H9 (cell line): ENCODE data around the gene USP35. TPM values are rescaled to one million over a fixed set of nuclear protein-coding genes. Genes with fewer than 3 reads are reported as not detected.

Source experiments
- DNase-seq: peaks from one replicate; pipeline ENCODE4 v3.0.0-alpha.2; 2017
- H2AFZ ChIP-seq: one replicate; pipeline ENCODE4 v1.6.1; 2013; ENCODE audit warnings: mild to moderate bottlenecking, low read length, control low read depth, moderate library complexity
- H2AK5ac ChIP-seq: 2 replicates; pipeline ENCODE4 v1.6.1; 2013; ENCODE audit warnings: low read length, control low read depth, mixed read lengths; ENCODE audit not compliant: insufficient read length
- H2BK120ac ChIP-seq: one replicate; pipeline ENCODE4 v1.6.1; 2013; ENCODE audit warnings: low read depth, mild to moderate bottlenecking, low read length, control low read depth, inconsistent platforms; ENCODE audit not compliant: poor library complexity, severe bottlenecking
- H2BK12ac ChIP-seq: 2 replicates; pipeline ENCODE4 v1.6.1; 2013; ENCODE audit warnings: low read length, control low read depth, mixed read lengths, low read depth; ENCODE audit not compliant: insufficient read length
- H2BK15ac ChIP-seq: 2 replicates; pipeline ENCODE4 v1.6.1; 2013; ENCODE audit warnings: low read depth, low read length, control low read depth
- H2BK20ac ChIP-seq: one replicate; pipeline ENCODE4 v1.6.1; 2013; ENCODE audit warnings: low read depth, mild to moderate bottlenecking, low read length, control low read depth, inconsistent platforms; ENCODE audit not compliant: poor library complexity, severe bottlenecking
- H2BK5ac ChIP-seq: 2 replicates; pipeline ENCODE4 v1.6.1; 2013; ENCODE audit warnings: low read length, control low read depth, mixed read lengths; ENCODE audit not compliant: insufficient read length
- H3K14ac ChIP-seq: 2 replicates; pipeline ENCODE4 v1.6.1; 2013; ENCODE audit warnings: low read length, control low read depth; ENCODE audit not compliant: insufficient read depth
- H3K18ac ChIP-seq: 2 replicates; pipeline ENCODE4 v1.6.1; 2013; ENCODE audit warnings: low read depth, mild to moderate bottlenecking, mixed read lengths, low read length, control low read depth; ENCODE audit not compliant: insufficient read length
- H3K23ac ChIP-seq: 2 replicates; pipeline ENCODE4 v1.6.1; 2013; ENCODE audit warnings: low read length, control low read depth, mixed read lengths, low read depth; ENCODE audit not compliant: insufficient read length
- H3K23me2 ChIP-seq: 2 replicates; pipeline ENCODE4 v1.6.1; 2013; ENCODE audit warnings: low read depth, mild to moderate bottlenecking, mixed read lengths, low read length, control low read depth; ENCODE audit not compliant: insufficient read length, poor library complexity, severe bottlenecking
- H3K27ac ChIP-seq: 2 replicates; pipeline ENCODE4 v1.5.1; 2013; ENCODE audit warnings: low read length, control low read depth, mixed read lengths, low read depth; ENCODE audit not compliant: insufficient read length
- H3K27me3 ChIP-seq: 2 replicates; pipeline ENCODE4 v1.6.1; 2013; ENCODE audit warnings: low read length, control low read depth, inconsistent platforms; ENCODE audit not compliant: insufficient read depth
- H3K4ac ChIP-seq: 2 replicates; pipeline ENCODE4 v1.6.1; 2013; ENCODE audit warnings: low read depth, mild to moderate bottlenecking, control low read depth, inconsistent platforms, low read length, moderate library complexity
- H3K4me1 ChIP-seq: 2 replicates; pipeline ENCODE4 v1.6.1; 2013; ENCODE audit warnings: low read length, control low read depth, inconsistent platforms; ENCODE audit not compliant: insufficient read depth
- H3K4me2 ChIP-seq: 2 replicates; pipeline ENCODE4 v1.6.1; 2013; ENCODE audit warnings: low read length, control low read depth, mixed read lengths; ENCODE audit not compliant: insufficient read length, insufficient read depth
- H3K56ac ChIP-seq: 2 replicates; pipeline ENCODE4 v1.6.1; 2013; ENCODE audit warnings: low read depth, mild to moderate bottlenecking, mixed read lengths, low read length, control low read depth; ENCODE audit not compliant: insufficient read length
- H3K79me1 ChIP-seq: 2 replicates; pipeline ENCODE4 v1.6.1; 2013; ENCODE audit warnings: low read depth, mild to moderate bottlenecking, moderate library complexity, low read length, control low read depth, inconsistent platforms; ENCODE audit not compliant: insufficient read depth, poor library complexity, severe bottlenecking
- H3K79me2 ChIP-seq: 2 replicates; pipeline ENCODE4 v1.6.1; 2013; ENCODE audit warnings: low read length, control low read depth, inconsistent platforms; ENCODE audit not compliant: insufficient read depth
- H3K9ac ChIP-seq: 2 replicates; pipeline ENCODE4 v1.6.1; 2013; ENCODE audit warnings: low read length, control low read depth, mixed read lengths; ENCODE audit not compliant: insufficient read length; ENCODE audit errors: extremely low read depth
- H3K9me3 ChIP-seq: one replicate; pipeline ENCODE4 v1.6.1; 2013; ENCODE audit warnings: low read depth, low read length, inconsistent platforms; ENCODE audit not compliant: control insufficient read depth
- H3T11ph ChIP-seq: one replicate; pipeline ENCODE4 v1.6.1; 2013; ENCODE audit warnings: mild to moderate bottlenecking, low read length, control low read depth, inconsistent platforms
- H4K20me1 ChIP-seq: one replicate; pipeline ENCODE4 v1.6.1; 2013; ENCODE audit not compliant: control insufficient read depth, insufficient read length, insufficient read depth
- H4K5ac ChIP-seq: 2 replicates; pipeline ENCODE4 v1.6.1; 2013; ENCODE audit warnings: low read depth, mild to moderate bottlenecking, mixed read lengths, low read length, control low read depth; ENCODE audit not compliant: insufficient read length
- H4K8ac ChIP-seq: replicated peaks from 2 replicates; pipeline ENCODE4 v1.6.1; 2013; ENCODE audit warnings: low read length, control low read depth, mixed read lengths, low read depth; ENCODE audit not compliant: insufficient read length
- H4K91ac ChIP-seq: 2 replicates; pipeline ENCODE4 v1.6.1; 2013; ENCODE audit warnings: low read depth, mild to moderate bottlenecking, moderate library complexity, mixed read lengths, low read length, control low read depth; ENCODE audit not compliant: insufficient read length
- H3K27ac Mint-ChIP-seq, 3 experiments: 2 replicates in 2 of 3; 3 replicates in 1 of 3; pipeline ENCODE4 v1.8.0; 2020 to 2021; ENCODE audit warnings: mixed read lengths in 3 of 3, mild to moderate bottlenecking in 1 of 3, moderate library complexity in 1 of 3
- H3K27me3 Mint-ChIP-seq: 2 replicates; pipeline ENCODE4 v1.8.0; 2021; ENCODE audit warnings: low read depth, mild to moderate bottlenecking, moderate library complexity, mixed read lengths
- H3K36me3 Mint-ChIP-seq, 3 experiments: 2 replicates in 2 of 3; 3 replicates in 1 of 3; pipeline ENCODE4 v1.8.0; 2020 to 2021; ENCODE audit warnings: low read depth in 3 of 3, mixed read lengths in 3 of 3; ENCODE audit not compliant: insufficient read depth in 1 of 3
- H3K4me1 Mint-ChIP-seq, 2 experiments: 2 replicates each; pipeline ENCODE4 v1.8.0; 2020; ENCODE audit warnings: mixed read lengths in 2 of 2
- H3K4me3 Mint-ChIP-seq, 2 experiments: 2 replicates in 1 of 2; 3 replicates in 1 of 2; pipeline ENCODE4 v1.8.0; 2020 to 2021; ENCODE audit warnings: mild to moderate bottlenecking in 2 of 2, mixed read lengths in 2 of 2, moderate library complexity in 1 of 2
- H3K9me3 Mint-ChIP-seq, 2 experiments: 2 replicates in 1 of 2; 3 replicates in 1 of 2; pipeline ENCODE4 v1.8.0; 2020; ENCODE audit warnings: mild to moderate bottlenecking in 2 of 2, mixed read lengths in 2 of 2, moderate library complexity in 1 of 2
- CTCF ChIP-seq: fragments of 200-600 bp; sonication (generic); conservative IDR thresholded peaks from 3 replicates; pipeline ENCODE4 v1.8.0; 2021; ENCODE audit warnings: antibody characterized with exemption, mild to moderate bottlenecking
- WGBS: extraction: QIAGEN DNeasy Blood & Tissue Kit; methylation state at CpG from one replicate; pipeline ENCODE4 v1.1.7; 2013; ENCODE audit warnings: missing lambda C conversion rate, low lambda C conversion rate, mixed read lengths; ENCODE audit not compliant: insufficient read length; ENCODE audit errors: extremely low coverage; 5-methylcytosine and 5-hydroxymethylcytosine counted together
- total RNA-seq: library from RNA; stranded (reverse); gene quantifications from 2 replicates; pipeline ENCODE4 v1.2.1, GENCODE V29; 2021

USP35 gene
- total RNA-seq, 1 experiment from 2014 or later = 6.8 TPM

GRCh38 chr11:78200061-78200460 lies 11.3 kb downstream of the USP35 start:
- Histone ChIP-seq H3K4ac (no peak overlapping the region), H2AFZ (no peak overlapping the region), H3K14ac (no peak overlapping the region), H3K9ac (no peak overlapping the region), H4K20me1 (no peaks in the 10 kb centered on the region), H2BK5ac (no peak overlapping the region), H2BK20ac (no peak overlapping the region), H3K79me2 (no peaks in the 10 kb centered on the region), H3K27me3 (no peaks in the 10 kb centered on the region), H3T11ph (no peak overlapping the region), H3K56ac (no peak overlapping the region), H2BK12ac (no peak overlapping the region), H4K5ac (no peak overlapping the region), H2AK5ac (no peak overlapping the region), H3K4me2 (no peak overlapping the region), H3K79me1 (no peaks in the 10 kb centered on the region), H3K27ac (no peak overlapping the region), H3K4me1 (no peaks in the 10 kb centered on the region), H4K91ac (no peak overlapping the region), H3K23ac (no peak overlapping the region), H3K9me3 (no peaks in the 10 kb centered on the region), H2BK120ac (no peak overlapping the region), H2BK15ac (no peak overlapping the region), H4K8ac (no peak overlapping the region), H3K18ac (no peak overlapping the region), H3K23me2 (no peaks in the 10 kb centered on the region)
- peaks cover 8 to 14% of the 10 kb centered on the region in 2 experiments for H3K4me1 Mint-ChIP-seq
- peaks cover 0 to 10% (median 0%) of the 10 kb centered on the region in 3 experiments; a peak in 4 of 7 replicates for H3K36me3 Mint-ChIP-seq
- no peak for DNase-seq
- no peak overlapping the region for H3K4me3 Mint-ChIP-seq
- WGBS = no CpG with 5 or more reads among the region's 4 CpGs
- H3K27me3 Mint-ChIP-seq = no peaks in the 10 kb centered on the region
- TF ChIP-seq CTCF = no peak
- H3K27ac Mint-ChIP-seq = no peak overlapping the region
- no peaks in the 10 kb centered on the region for H3K9me3 Mint-ChIP-seq
